ENCODE measurements around the gene WDR5.

WDR5 gene

DNA sequence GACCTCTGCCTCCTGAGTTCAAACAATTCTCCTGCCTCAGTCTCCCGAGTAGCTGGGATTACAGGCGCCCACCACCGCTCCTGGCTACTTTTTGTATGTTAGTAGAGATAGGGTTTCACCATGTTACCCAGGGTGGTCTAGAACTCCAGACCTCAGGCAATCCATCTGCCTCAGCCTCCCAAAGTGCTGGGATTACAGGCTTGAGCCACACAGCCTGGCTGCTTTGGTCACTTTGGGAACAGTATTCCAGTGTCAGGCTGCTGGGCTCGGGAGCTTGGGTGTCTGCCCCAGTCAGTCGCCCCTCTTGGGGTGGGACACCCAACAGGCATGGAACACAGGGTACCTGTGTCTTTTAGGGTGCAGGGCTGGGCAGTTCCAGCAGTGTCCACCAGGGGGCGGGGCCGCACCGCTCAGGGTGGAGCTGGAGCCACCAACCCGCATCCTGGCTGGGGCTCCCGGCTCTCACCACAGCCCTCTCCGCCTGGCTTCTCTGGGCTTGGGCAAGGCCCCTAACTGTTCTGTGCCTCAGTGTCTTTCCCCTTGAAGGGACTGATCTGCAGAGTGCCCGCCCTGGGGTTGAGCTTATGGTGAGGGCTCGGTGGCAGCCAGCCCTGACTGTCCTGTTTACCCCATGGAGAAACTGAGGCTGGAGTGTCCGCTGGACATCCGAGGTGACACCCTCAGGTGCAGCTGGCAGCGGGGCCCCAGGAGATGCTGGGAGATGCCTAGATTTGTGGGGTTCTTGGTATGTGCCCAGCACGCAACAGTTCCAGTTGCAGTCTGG, 34.8 kb downstream of the WDR5 start:
- H3K4me3 ChIP-seq (replicated peaks in 1 of 2; ENCODE audit: low read depth in 2 of 2, low read length in 2 of 2) = no peak overlapping the region
- TF ChIP-seq CTCF (IDR thresholded peaks at IDR 0.05; ENCODE audit: low read depth, low read length) = no peak
- DNase-seq (ENCODE audit: low read depth in 2 of 2) = no peak

GRCh38 chr9:134171316-134172197, 35.7 kb downstream of the WDR5 start:
- TF ChIP-seq CTCF (IDR thresholded peaks at IDR 0.05; ENCODE audit: low read depth, low read length) = no peak
- DNase-seq (ENCODE audit: low read depth in 2 of 2) = peak; percentile 49 to 73

GRCh38 chr9:134172198-134173126, 36.6 kb downstream of the WDR5 start:
- no peak overlapping the region for H3K4me3 ChIP-seq (replicated peaks in 1 of 2; ENCODE audit: low read depth in 2 of 2, low read length in 2 of 2)
- no peak for DNase-seq (ENCODE audit: low read depth in 2 of 2)
- no peak for TF ChIP-seq CTCF (IDR thresholded peaks at IDR 0.05; ENCODE audit: low read depth, low read length)

More at GRCh38 chr9:134171316-134172197, 35.7 kb downstream of the WDR5 start:
- no peak overlapping the region for H3K4me3 ChIP-seq (replicated peaks in 1 of 2; ENCODE audit: low read depth in 2 of 2, low read length in 2 of 2)

GRCh38 chr9:134173127-134174072, 37.5 kb downstream of the WDR5 start:
- no peak overlapping the region for H3K4me3 ChIP-seq (replicated peaks in 1 of 2; ENCODE audit: low read depth in 2 of 2, low read length in 2 of 2)
- TF ChIP-seq CTCF (IDR thresholded peaks at IDR 0.05; ENCODE audit: low read depth, low read length) = no peak
- no peak for DNase-seq (ENCODE audit: low read depth in 2 of 2)

DNA sequence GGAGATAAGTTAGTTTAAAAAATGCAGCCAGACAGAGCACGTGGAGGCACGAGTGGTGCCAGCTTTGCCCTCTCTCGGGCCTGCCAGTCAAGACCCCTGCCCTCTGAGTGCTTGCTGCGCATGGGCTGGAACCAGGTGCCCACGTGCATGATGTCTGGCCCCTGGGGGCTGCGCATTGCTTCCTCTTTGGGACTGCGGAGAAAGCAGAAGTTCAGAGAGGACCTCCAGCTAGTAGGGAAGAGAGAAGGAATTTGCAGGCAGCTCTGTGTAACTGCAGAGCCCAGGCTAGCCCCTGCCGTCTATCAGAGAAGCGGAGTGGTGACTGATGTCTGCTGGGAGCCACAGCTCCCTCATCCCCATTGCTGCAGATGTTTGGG, 38.2 kb downstream of the WDR5 start:
- no peak for DNase-seq (ENCODE audit: low read depth in 2 of 2)
- TF ChIP-seq CTCF (IDR thresholded peaks at IDR 0.05; ENCODE audit: low read depth, low read length) = no peak
- no peak overlapping the region for H3K4me3 ChIP-seq (replicated peaks in 1 of 2; ENCODE audit: low read depth in 2 of 2, low read length in 2 of 2)
